ENCODE measurements around the gene SVOP.

SVOP gene

GRCh38 chr12:108982621-108983219, 38.1 kb downstream of the SVOP start:
- H3K4me3 ChIP-seq (ENCODE audit: low read length): no peak overlapping the region
- no peak for TF ChIP-seq CTCF (conservative IDR thresholded peaks at IDR 0.05; ENCODE audit: low read length)

DNA sequence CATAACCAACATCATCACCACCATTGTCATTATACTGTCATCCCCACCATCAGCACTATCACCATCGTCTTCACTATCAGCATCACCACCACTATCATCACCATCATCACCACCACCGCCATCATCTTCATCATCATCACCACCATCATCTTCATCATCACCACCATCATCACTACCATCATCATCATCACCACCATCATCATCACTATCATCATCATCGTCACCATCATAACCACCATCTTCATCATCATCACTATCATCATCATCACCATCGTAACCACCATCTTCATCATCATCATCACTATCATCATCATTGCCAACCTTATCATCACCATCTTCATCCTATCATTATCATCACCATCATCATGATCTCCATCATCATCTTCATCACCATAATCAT, 39.0 kb downstream of the SVOP start:
- TF ChIP-seq CTCF (conservative IDR thresholded peaks at IDR 0.05; ENCODE audit: low read length): no peak
- H3K4me3 ChIP-seq (ENCODE audit: low read length): no peak overlapping the region
- no peak for DNase-seq (ENCODE audit: low read depth)

More at GRCh38 chr12:108982621-108983219, 38.1 kb downstream of the SVOP start:
- no peak for DNase-seq (ENCODE audit: low read depth)

GRCh38 chr12:108980831-108981618, 39.8 kb downstream of the SVOP start:
- TF ChIP-seq CTCF (conservative IDR thresholded peaks at IDR 0.05; ENCODE audit: low read length): no peak
- H3K4me3 ChIP-seq (ENCODE audit: low read length): no peak overlapping the region
- peak; percentile 85 for DNase-seq (ENCODE audit: low read depth)

- no peak for DNase-seq (ENCODE audit: low read depth)
- H3K4me3 ChIP-seq (ENCODE audit: low read length): no peak overlapping the region
Observed at GRCh38 chr12:108977360-108977759, 43.5 kb downstream of the SVOP start.

GRCh38 chr12:108975024-108975593, 45.8 kb downstream of the SVOP start:
- no peak for DNase-seq (ENCODE audit: low read depth)
- H3K4me3 ChIP-seq (ENCODE audit: low read length): no peak overlapping the region
- no peak for TF ChIP-seq CTCF (conservative IDR thresholded peaks at IDR 0.05; ENCODE audit: low read length)

More at GRCh38 chr12:108977360-108977759, 43.5 kb downstream of the SVOP start:
- TF ChIP-seq CTCF (conservative IDR thresholded peaks at IDR 0.05; ENCODE audit: low read length): no peak

- DNase-seq (ENCODE audit: low read depth): no peak
- no peak for TF ChIP-seq CTCF (conservative IDR thresholded peaks at IDR 0.05; ENCODE audit: low read length)
- no peak overlapping the region for H3K4me3 ChIP-seq (ENCODE audit: low read length)
Observed at GRCh38 chr12:108973629-108974152, 47.2 kb downstream of the SVOP start.
